Uterus (tissue), 4 donors: ENCODE data around the gene ARHGAP10. TPM values are rescaled to one million over a fixed set of nuclear protein-coding genes. Genes with fewer than 3 reads are reported as not detected.

Experiments
- DNase-seq, 2 donors: peaks; one replicate each; pipeline ENCODE4 v3.0.0-alpha.2; 2019 to 2020
- H3K27ac ChIP-seq, 2 donors: fragments of 200-600 bp; sonication (generic); 1 replicate in 1 of 2; 2 replicates in 1 of 2; pipeline ENCODE4 v1.5.1; 2016 to 2018
- H3K27me3 ChIP-seq, 2 donors: fragments of 200-600 bp; sonication (generic); one replicate each; pipeline ENCODE4 v1.5.1; 2018 to 2019; ENCODE audit warnings: control low read depth in 1 of 2
- H3K36me3 ChIP-seq, 2 donors: fragments of 200-600 bp; sonication (generic); one replicate each; pipeline ENCODE4 v1.5.1; 2019; ENCODE audit warnings: control low read depth in 1 of 2
- H3K4me1 ChIP-seq, 2 donors: fragments of 200-600 bp; sonication (generic); one replicate each; pipeline ENCODE4 v1.5.1; 2018 to 2019; ENCODE audit warnings: control low read depth in 1 of 2
- H3K4me3 ChIP-seq, 2 donors: fragments of 200-600 bp; sonication (generic); 1 replicate in 1 of 2; 2 replicates in 1 of 2; pipeline ENCODE4 v1.5.1; 2018 to 2019; ENCODE audit warnings: mild to moderate bottlenecking in 1 of 2
- H3K9me3 ChIP-seq, 2 donors: fragments of 200-600 bp; sonication (generic); one replicate each; pipeline ENCODE4 v1.5.1; 2019; ENCODE audit warnings: control low read depth in 1 of 2
- POLR2A ChIP-seq, 2 donors: fragments of 450-650 bp; IDR thresholded peaks; one replicate each; pipeline ENCODE4 v1.6.1; 2016; ENCODE audit warnings: antibody characterized with exemption in 2 of 2, mild to moderate bottlenecking in 1 of 2, moderate library complexity in 1 of 2
- intact Hi-C: fragments of 100-400 bp; cut with DNase I; formaldehyde crosslinking; loops from one replicate; pipeline ENCODE4 v1.15.1; 2023; ENCODE audit warnings: low total_unique reads
- total RNA-seq, 4 donors: library from RNA; depleted of rRNA in 3 of 4; stranded (reverse); fragments of >200 nt in 3 of 4; gene quantifications; one replicate each; pipeline versions ENCODE4 v1.1.0 to v1.2.4, GENCODE V29; 2014 to 2023
- TF ChIP-seq, protein P1 (sequence below), 4 experiments: fragments of 200-600 bp in 2 of 4; fragments of 450-650 bp in 2 of 4; sonication (generic) in 2 of 4; IDR thresholded peaks; one replicate each; pipeline ENCODE4 v1.5.1; 2016 to 2019; ENCODE audit warnings: antibody characterized with exemption in 4 of 4, mild to moderate bottlenecking in 2 of 4, moderate library complexity in 1 of 4
- donor health status: DM: yes; HTN: yes; CAD: no.

Gene ARHGAP10
- total RNA-seq, 4 donors from 2014 or later = 25.1 to 94.4 (median 54.4) TPM

DNA sequence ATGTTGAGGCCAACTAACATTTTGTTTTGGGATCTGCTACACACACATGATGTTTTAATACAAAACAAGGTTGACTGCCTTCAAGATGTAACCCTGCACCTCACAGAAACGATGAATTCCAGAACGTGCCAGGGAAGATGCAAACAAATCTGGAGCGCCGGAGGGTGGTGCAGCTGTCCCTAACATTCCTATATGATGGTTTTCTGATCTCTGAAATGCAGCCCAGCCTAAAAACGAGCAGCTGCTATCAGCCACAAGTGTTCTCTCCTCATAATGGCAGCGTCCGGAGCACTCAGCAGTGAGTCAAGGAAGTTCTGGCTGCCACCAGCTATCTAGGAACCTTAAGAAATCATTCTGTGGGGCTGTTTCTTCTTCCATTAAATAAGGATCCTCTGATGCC is 376.9 kb downstream of the ARHGAP10 start:
- Histone ChIP-seq H3K4me1 (no peaks in the 10 kb centered on the region), H3K9me3 (no peaks in the 10 kb centered on the region), H3K36me3 (no peaks in the 10 kb centered on the region), H3K27ac (no peak overlapping the region), H3K27me3 (no peaks in the 10 kb centered on the region), H3K4me3 (no peak overlapping the region)
- intact Hi-C loops = no loop called here
- TF ChIP-seq POLR2A (IDR thresholded peaks at IDR 0.05) = no peak
- TF ChIP-seq, protein P1, sequence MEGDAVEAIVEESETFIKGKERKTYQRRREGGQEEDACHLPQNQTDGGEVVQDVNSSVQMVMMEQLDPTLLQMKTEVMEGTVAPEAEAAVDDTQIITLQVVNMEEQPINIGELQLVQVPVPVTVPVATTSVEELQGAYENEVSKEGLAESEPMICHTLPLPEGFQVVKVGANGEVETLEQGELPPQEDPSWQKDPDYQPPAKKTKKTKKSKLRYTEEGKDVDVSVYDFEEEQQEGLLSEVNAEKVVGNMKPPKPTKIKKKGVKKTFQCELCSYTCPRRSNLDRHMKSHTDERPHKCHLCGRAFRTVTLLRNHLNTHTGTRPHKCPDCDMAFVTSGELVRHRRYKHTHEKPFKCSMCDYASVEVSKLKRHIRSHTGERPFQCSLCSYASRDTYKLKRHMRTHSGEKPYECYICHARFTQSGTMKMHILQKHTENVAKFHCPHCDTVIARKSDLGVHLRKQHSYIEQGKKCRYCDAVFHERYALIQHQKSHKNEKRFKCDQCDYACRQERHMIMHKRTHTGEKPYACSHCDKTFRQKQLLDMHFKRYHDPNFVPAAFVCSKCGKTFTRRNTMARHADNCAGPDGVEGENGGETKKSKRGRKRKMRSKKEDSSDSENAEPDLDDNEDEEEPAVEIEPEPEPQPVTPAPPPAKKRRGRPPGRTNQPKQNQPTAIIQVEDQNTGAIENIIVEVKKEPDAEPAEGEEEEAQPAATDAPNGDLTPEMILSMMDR (IDR thresholded peaks at IDR 0.05) = no peak
- DNase-seq = no peak

DNA sequence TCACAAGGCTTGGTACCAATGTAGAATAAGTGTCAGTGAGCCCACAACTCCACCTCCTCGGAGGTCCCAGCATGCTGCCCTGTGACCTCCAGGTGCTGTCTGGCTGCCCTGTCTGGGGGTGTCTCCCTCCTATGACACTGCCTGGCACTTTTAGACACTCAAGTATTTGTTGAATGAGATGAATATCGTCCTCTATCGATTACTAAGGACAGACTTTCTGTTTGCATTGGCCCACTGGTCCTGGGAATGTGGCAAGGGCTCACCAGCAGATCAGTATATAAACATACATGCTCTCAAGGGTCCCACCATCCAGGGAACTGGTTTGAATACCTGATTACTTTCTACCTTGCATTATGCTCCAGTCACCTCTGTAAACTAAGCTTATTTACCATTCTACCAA is 377.3 kb downstream of the ARHGAP10 start:
- H3K4me1 ChIP-seq = no peaks in the 10 kb centered on the region
- intact Hi-C loops = no loop called here
- H3K27me3 ChIP-seq = no peaks in the 10 kb centered on the region
- H3K36me3 ChIP-seq = no peaks in the 10 kb centered on the region
- TF ChIP-seq POLR2A (IDR thresholded peaks at IDR 0.05) = no peak
- TF ChIP-seq, protein P1 (IDR thresholded peaks at IDR 0.05) = no peak
- no peaks in the 10 kb centered on the region for H3K9me3 ChIP-seq
- H3K27ac ChIP-seq = no peak overlapping the region
- H3K4me3 ChIP-seq = no peak overlapping the region
- DNase-seq = no peak

DNA sequence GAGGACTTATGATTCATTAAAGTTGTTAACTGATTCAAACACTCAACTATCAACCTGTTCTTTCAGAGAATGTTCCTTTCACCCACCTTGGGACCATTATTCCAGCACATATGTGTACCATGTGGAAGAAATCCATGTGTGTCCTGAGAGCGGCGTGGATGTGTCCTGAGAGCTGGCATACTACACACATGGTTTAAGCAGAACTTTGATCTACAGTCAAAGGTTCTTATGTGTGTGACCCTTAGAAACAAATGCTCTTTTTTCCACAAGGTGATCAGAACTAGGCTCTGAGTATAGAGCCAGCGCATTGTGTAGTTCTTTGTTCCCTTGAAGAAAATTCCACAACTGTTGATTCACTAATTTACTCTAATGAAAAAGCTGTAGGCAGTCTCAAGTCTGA is 378.3 kb downstream of the ARHGAP10 start:
- intact Hi-C loops = no loop called here
- no peaks in the 10 kb centered on the region for H3K36me3 ChIP-seq

DNA sequence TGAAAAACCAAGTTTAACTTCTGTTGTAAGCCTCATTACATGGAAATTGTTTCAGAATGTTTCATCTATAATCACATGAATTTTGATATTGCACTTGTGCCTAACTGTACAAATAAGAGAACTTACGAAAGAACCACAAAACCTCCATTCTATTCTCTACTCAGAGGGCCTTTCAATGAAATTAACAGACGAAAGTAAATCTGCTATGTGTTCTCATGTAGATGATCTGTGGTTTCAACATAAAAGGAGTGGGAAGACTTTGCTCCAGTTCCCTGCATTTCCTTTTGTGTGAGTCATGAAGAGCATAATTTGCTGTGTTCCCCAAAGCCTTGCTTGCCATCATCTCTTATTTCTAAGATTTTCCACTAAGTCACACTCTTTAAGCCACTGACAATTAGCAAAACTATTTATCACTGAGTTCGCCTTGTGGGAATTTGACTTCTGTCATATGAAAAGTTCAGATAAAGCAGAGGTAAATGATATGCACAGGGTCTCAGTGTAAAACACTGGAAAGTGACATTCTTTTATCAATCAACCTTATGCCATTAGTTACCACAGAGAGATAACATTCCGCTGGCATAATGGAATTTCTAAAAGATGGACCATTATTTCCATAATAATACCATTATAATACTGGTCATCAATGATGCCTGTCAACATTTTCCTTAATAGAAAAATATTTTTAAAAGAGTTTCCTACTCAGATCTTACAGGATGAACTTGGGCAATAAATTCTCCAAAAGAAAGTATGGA is 380.5 kb downstream of the ARHGAP10 start:
- Histone ChIP-seq H3K27ac (no peak overlapping the region), H3K36me3 (no peaks in the 10 kb centered on the region)

More for the DNA sequence above, 378.3 kb downstream of the ARHGAP10 start:
- H3K4me3 ChIP-seq = no peak overlapping the region
- no peak overlapping the region for H3K27ac ChIP-seq
- H3K27me3 ChIP-seq = no peaks in the 10 kb centered on the region
- no peaks in the 10 kb centered on the region for H3K4me1 ChIP-seq
- TF ChIP-seq, protein P1 (IDR thresholded peaks at IDR 0.05) = no peak
- TF ChIP-seq POLR2A (IDR thresholded peaks at IDR 0.05) = no peak
- no peak for DNase-seq
- no peaks in the 10 kb centered on the region for H3K9me3 ChIP-seq

DNA sequence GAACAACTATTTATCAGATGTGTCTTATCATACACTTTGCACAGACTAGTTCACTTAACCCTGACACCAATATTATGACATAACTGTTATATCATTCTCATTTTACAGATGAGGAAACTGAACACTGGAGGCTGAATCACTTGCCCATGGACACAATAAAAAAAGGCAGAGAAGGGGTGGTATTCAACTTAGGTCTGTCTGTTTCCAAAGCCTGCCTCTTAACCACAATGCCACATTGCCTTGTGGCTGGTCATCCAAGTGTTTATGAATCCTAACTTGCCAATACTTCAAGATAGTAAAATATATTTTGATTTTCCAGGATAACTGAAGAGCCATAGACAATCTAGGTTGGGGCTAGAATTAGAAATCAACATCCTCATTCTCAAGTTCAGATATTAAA is 382.5 kb downstream of the ARHGAP10 start:
- Histone ChIP-seq H3K4me1 (no peaks in the 10 kb centered on the region), H3K9me3 (no peaks in the 10 kb centered on the region), H3K36me3 (no peaks in the 10 kb centered on the region), H3K27ac (no peak overlapping the region), H3K27me3 (no peaks in the 10 kb centered on the region), H3K4me3 (no peak overlapping the region)
- no peak for DNase-seq
- TF ChIP-seq POLR2A (IDR thresholded peaks at IDR 0.05) = no peak
- TF ChIP-seq, protein P1 (IDR thresholded peaks at IDR 0.05) = no peak
- intact Hi-C loops = no loop called here

More for the DNA sequence above, 380.5 kb downstream of the ARHGAP10 start:
- H3K4me3 ChIP-seq = no peak overlapping the region
- TF ChIP-seq POLR2A (IDR thresholded peaks at IDR 0.05) = no peak
- TF ChIP-seq, protein P1 (IDR thresholded peaks at IDR 0.05) = no peak
- H3K4me1 ChIP-seq = no peaks in the 10 kb centered on the region
- H3K9me3 ChIP-seq = no peaks in the 10 kb centered on the region
- no peak for DNase-seq
- intact Hi-C loops = no loop called here
- no peaks in the 10 kb centered on the region for H3K27me3 ChIP-seq
